Measurements from ENCODE around the gene CNIH4.
"Not testable (repeated sequence)": the region's sequence is repeated elsewhere in the genome, so short reads cannot be mapped to it uniquely, and the experiment has no call there.

The CNIH4 gene

DNA sequence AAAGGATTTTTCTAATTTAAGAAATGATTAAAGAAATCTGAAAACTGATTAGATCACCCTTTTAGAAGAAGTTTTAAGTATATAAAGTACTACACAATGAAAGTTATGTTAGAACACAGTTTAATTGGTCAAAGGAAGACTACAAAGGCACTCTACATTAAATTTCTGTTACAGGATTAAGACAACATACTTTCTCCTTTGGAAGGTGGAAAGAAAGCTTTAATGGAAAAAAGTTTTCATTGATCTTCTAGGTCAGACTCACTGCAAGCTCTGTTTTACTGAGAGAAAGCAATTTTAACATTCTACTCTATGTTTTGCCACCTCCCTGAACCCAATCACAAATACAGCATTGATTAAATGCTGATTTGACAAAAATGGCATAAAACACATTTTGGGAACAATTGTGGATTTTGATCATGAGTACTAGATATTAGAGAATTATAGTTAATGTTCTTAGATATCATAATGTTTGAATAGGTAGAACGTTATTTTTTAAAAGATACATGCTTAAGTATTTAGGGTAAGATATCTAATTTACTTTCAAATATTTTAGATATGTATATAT, 45.9 kb downstream of the CNIH4 start:
- no peak for DNase-seq (ENCODE audit: low read depth)

DNA sequence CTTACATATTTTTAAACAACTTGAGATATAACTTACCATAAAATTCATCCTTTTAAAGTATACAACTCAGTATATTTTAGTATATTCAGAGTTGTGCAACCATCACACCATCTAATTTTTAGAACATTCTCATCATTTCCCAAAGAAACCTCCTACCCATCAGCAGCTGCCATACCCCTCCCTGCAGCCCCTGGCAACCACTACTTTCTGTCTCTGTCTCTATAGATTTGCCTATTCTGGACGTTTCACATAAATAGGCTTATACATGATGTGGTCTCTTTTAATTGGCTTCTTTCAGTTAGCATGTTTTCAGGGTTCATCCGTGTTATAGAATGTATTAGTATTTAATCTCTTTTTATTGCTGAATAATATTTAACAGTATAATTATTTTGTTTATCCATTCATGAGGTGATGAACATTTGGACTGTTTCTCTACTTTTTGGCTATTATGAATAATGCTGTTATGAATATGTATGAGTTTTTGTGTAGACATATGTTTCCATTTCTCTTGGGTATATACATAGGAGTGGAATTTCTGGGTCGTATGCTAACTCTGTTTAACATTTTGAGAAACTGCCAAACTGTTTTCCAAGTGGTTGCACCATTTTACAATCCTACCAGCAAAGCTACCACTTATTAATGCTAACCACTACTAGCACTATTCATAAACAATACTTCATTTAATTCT, 48.4 kb downstream of the CNIH4 start:
- no peak for DNase-seq (ENCODE audit: low read depth)

DNA sequence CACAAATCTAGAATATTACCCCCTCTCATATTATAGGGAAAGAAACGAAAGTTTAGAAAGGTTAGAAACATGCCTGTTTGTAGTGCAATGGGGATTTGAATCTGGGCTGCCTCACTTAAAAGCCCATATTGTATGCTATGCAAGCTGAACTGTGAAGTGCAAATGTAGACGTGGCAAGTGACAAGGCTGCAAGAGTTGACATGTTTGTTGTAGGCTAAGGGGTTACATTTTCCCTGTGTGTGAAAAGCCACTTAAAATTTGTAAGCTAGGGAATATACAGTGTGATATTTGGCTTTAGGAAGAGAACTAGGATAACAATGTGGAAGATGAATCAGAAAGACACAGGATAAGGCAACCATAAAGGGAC, 48.9 kb downstream of the CNIH4 start:
- DNase-seq (ENCODE audit: low read depth): no peak

DNA sequence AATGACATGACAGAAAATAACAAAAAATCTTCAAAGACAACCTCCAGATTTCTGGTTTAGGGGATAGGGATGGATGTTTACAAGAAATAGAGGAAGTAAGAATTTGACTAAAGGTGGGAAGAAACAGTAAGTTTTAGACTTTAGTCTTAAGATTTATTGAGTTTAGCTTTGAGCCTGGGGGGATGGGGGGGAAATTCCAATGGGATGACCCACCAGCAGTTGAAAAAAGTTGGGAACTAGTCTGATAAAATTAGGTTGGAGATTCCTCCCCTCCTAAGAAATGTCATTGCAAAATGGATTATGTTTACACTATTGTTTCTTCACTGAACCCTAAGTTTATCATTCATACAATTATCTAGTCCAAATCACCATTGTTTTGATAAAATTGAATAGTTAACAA, 49.5 kb downstream of the CNIH4 start:
- DNase-seq (ENCODE audit: low read depth): no peak

DNA sequence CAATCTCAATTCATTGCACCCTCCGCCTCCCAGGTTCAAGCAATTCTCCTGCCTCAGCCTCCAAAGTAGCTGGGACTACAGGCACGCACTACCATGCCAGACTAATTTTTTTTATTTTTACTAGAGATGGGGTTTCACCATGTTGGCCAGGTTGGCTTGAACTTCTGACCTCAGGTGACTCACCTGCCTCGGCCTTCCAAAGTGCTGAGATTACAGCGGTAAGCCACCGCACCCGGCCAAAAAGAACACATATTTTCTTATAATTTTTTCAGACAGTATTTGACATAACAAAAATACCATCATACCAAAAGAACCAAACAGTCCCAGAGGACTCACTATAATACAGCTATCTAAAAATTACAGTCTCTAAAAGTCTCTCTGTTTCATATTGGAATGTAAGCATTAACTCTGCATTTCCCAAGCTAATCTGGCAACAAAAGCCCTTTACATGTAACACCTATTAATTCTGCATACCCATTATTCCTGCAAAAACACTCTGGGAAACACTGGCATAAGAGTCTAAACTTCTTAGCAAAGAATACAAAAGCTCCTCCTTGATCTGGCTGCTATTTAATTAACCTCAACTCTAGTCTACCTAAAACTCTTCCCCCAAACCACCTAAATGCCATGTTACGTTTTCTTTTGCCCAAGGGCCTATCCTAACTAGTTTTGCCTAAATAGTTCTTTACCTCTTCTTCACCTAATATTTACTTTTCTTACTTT, 51.1 kb downstream of the CNIH4 start:
- DNase-seq (ENCODE audit: low read depth): no peak

DNA sequence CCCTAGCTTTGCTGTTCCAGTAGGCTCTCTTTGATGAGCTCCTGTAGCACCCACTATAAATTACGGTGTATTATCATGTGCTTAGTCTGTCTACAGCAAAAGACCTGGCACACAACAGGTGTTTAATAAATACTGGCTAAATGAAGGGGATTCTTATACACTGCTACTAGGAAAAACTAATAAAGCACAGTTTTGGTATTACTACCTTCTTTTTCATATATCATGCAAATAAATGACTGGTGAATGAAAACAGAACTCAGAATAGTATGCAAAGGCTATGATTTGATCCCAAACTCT, 51.6 kb downstream of the CNIH4 start:
- no peak for DNase-seq (ENCODE audit: low read depth)

DNA sequence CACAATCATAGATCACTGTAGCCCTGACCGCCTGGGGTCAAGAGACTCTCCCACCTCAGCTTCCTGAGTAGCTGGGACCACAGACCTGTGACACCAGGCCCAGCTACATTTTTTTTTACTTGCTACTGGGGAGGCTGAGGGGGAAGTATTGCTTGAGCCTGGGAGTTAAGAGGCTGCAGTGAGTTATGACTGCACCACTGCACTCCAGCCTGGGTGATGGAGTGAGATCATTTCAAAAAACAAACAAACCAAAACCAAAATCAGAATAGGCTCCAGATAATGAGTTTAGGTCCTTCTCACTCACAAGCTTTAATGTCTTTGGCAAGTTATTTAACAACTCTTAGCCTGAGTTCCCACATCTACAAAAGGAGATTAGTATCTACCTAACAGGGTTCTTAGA, 55.1 kb downstream of the CNIH4 start:
- DNase-seq (ENCODE audit: low read depth): no peak

DNA sequence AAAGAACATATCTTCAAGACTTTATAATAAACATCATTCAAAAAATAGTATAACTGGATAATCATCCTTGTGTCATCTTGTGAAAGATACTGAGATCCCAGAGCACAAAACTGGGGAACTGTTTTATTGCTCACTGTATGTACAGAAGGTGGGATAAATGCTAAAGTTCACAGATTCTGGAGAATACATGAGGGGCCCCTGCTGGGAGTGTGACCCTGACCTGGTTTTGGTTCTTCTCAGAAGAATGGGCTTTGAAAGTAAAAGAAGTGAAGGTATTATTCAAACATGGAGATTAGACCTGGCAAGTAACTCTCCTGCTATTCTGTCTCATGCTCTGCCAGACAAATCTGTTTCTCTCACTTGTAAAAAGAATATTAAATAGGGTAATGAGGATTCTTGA, 63.4 kb downstream of the CNIH4 start:
- DNase-seq (ENCODE audit: low read depth): no peak

DNA sequence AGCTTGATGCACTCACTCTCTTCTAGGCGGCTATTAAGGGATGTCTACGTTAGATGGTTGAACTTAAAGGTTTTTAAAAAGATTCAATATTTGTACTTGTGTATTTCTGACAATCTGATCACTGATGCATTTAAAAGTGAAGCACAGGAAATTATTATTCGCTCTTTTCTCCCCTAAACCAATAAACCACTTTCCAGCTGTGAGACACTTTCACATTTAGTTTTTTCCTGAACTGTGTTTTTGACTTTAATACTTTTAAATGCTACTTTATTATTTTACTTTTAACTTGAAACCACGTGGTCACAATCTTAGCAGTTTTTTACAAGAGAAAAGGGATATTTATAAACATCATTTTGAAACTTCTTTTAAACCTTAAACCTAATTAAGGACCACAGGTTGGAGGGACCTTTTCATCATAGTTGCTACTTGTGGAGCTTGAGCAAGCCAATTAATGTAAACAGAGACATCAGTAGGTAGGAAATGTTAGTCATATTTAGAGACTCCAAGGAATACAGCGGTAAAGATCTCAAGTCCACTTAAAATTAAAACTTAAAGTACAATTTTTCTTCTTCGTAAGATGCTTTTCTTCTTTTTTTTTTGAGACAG, 68.7 kb downstream of the CNIH4 start:
- DNase-seq (ENCODE audit: low read depth): no peak

DNA sequence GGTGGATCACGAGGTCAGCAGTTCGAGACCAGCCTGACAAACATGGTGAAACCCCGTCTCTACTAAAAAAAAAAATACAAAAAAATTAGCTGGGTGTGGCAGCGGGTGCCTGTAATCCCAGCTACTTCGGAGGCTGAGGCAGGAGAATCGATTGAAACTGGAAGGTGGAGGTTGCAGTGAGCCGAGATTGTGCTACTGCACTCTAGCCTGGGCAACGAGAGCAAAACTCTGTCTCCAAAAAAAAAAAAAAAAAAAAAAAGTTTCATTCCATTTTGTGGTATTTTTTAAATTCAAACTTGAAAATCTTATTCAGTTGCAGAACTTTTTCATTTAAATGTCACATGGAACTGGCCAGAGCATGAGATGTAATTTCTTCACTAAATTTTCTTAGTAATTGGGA, 70.2 kb downstream of the CNIH4 start:
- DNase-seq (ENCODE audit: low read depth): not testable (repeated sequence)

DNA sequence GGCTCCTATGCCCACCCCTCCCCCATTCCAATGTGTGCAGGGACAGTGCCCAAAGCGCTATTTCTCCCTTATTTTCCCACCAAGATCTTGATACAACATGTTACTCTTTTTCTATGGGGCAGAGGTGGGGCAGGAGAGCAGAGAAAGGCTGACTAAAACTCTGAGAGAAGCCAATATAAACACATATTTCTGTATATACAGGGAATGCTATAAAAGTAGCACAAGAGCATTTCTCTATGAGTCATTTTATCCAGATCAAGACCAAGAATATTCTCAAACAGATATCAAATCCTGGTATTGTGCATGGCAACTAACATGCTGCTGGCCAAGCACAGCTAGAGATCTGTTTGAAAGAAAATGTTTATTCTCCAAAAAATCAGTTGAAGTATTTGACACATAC, 70.7 kb downstream of the CNIH4 start:
- no peak for DNase-seq (ENCODE audit: low read depth)

DNA sequence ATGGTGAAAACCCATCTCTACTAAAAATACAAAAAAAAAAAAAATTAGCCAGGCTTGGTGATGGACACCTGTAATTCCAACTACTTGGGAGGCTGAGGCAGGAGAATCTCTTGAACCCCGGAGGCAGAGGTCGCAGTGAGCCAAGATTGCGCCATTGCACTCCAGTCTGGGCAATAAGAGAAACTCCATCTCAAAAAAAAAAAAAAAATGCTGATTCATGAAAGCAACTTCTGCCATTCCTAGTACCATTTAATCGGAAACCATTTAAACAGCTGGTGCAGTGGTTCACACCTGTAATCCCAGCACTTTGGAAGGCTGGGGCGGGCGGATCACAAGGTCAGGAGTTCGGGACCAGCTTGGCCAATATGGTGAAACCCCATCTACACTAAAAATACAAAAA, 72.0 kb downstream of the CNIH4 start:
- not testable (repeated sequence) for DNase-seq (ENCODE audit: low read depth)

Measured in activated T-helper 1 cell treated with Interleukin-2 at 50 U/mL for 16 hours (primary cell).